Upper lobe of left lung (tissue), 6 donors: ENCODE measurements around the gene ZNF138. TPM values are rescaled to one million over a fixed set of nuclear protein-coding genes. Genes with fewer than 3 reads are reported as not detected.

Experiments
- ATAC-seq, 2 donors: fragments of 200-7000 bp; cut with Tn5 transposase; one replicate each; pipeline ENCODE4 v1.9.1; 2022; ENCODE audit warnings: mild to moderate bottlenecking in 2 of 2, moderate library complexity in 2 of 2; ENCODE audit not compliant: low FRiP score in 2 of 2
- DNase-seq, 2 donors: peaks; one replicate each; pipeline ENCODE4 v3.0.0-alpha.2; 2019 to 2020
- H3K27ac ChIP-seq, 4 donors: fragments of 200-600 bp; sonication (generic); one replicate each; pipeline ENCODE4 v1.5.1; 2016 to 2019
- H3K27me3 ChIP-seq, 4 donors: fragments of 200-600 bp; sonication (generic); one replicate each; pipeline ENCODE4 v1.5.1; 2017 to 2019
- H3K36me3 ChIP-seq, 4 donors: fragments of 200-600 bp; sonication (generic); one replicate each; pipeline ENCODE4 v1.5.1; 2016 to 2019
- H3K4me1 ChIP-seq, 4 donors: fragments of 200-600 bp; sonication (generic); one replicate each; pipeline ENCODE4 v1.5.1; 2018 to 2019
- H3K4me3 ChIP-seq, 4 donors: fragments of 200-600 bp; sonication (generic); one replicate each; pipeline ENCODE4 v1.5.1; 2017 to 2019; ENCODE audit warnings: mild to moderate bottlenecking in 2 of 4, moderate library complexity in 1 of 4
- H3K9me3 ChIP-seq, 4 donors: fragments of 200-600 bp; sonication (generic); one replicate each; pipeline ENCODE4 v1.5.1; 2018 to 2019
- CTCF ChIP-seq, 6 experiments: fragments of 450-650 bp in 4 of 6; fragments of 200-600 bp in 2 of 6; sonication (generic) in 2 of 6; IDR thresholded peaks; one replicate each; pipeline ENCODE4 v1.5.1; 2016 to 2019; ENCODE audit warnings: antibody characterized with exemption in 6 of 6
- EP300 ChIP-seq, 4 donors: sonication (generic); formaldehyde crosslinking; IDR thresholded peaks; one replicate each; pipeline ENCODE4 v1.5.1; 2017; ENCODE audit warnings: antibody characterized with exemption in 4 of 4, control low read depth in 2 of 4
- POLR2A ChIP-seq, 4 donors: fragments of 450-650 bp; IDR thresholded peaks; one replicate each; pipeline ENCODE4 v1.5.1; 2016 to 2017; ENCODE audit warnings: antibody characterized with exemption in 4 of 4, mild to moderate bottlenecking in 2 of 4
- POLR2AphosphoS5 ChIP-seq, 2 donors: sonication (generic); formaldehyde crosslinking; IDR thresholded peaks; one replicate each; pipeline ENCODE4 v1.5.1; 2017; ENCODE audit warnings: antibody characterized with exemption in 2 of 2
- WGBS, 2 donors: methylation state at CpG; one replicate each; pipeline ENCODE4 v1.1.5; 2017 to 2018; 5-methylcytosine and 5-hydroxymethylcytosine counted together
- total RNA-seq, 6 donors: library from RNA; depleted of rRNA in 4 of 6; stranded (reverse); fragments of >200 nt in 4 of 6; gene quantifications; one replicate each; pipeline versions ENCODE4 v1.1.0 to v1.2.1, GENCODE V29; 2016 to 2021
- donor health status: DM: no; HTN: no; CAD: no; lungs with moderate emphysema.
- donor health status: DM: no; HTN: yes; CAD: no; lungs with severe emphysema.

Gene ZNF138
- total RNA-seq, 6 donors from 2014 or later: 3.4 to 23.7 (median 5.0) TPM

GRCh38 chr7:64878684-64879083, 84.5 kb downstream of the ZNF138 start:
- DNase-seq: no peak

GRCh38 chr7:64879086-64879730, 85.0 kb downstream of the ZNF138 start:
- no peaks in the 10 kb centered on the region for H3K36me3 ChIP-seq
- ATAC-seq (no peak), DNase-seq (no peak)
- no peak overlapping the region for H3K27ac ChIP-seq
- WGBS, 2 donors: 70 to 77% methylated on average over 9 of the region's 9 CpGs
- no peak for TF ChIP-seq EP300 (IDR thresholded peaks at IDR 0.05)
- TF ChIP-seq POLR2AphosphoS5 (IDR thresholded peaks at IDR 0.05): no peak
- no peak for TF ChIP-seq POLR2A (IDR thresholded peaks at IDR 0.05)
- TF ChIP-seq CTCF (IDR thresholded peaks at IDR 0.05): no peak
- H3K27me3 ChIP-seq: no peaks in the 10 kb centered on the region
- no peak overlapping the region for H3K4me3 ChIP-seq
- H3K4me1 ChIP-seq: peaks cover 0 to 24% (median 5%) of the 10 kb centered on the region in 4 donors
- no peaks in the 10 kb centered on the region for H3K9me3 ChIP-seq

More at GRCh38 chr7:64878684-64879083, 84.5 kb downstream of the ZNF138 start:
- Histone ChIP-seq H3K4me3 (no peak overlapping the region), H3K27ac (no peak overlapping the region), H3K9me3 (no peaks in the 10 kb centered on the region), H3K27me3 (no peaks in the 10 kb centered on the region), H3K36me3 (no peaks in the 10 kb centered on the region), H3K4me1 (peaks cover 0 to 24% (median 5%) of the 10 kb centered on the region in 4 donors)
- ATAC-seq: no peak
- WGBS, 2 donors: 75 to 89% methylated on average over 5 of the region's 5 CpGs
- TF ChIP-seq POLR2AphosphoS5 (IDR thresholded peaks at IDR 0.05): no peak
- no peak for TF ChIP-seq EP300 (IDR thresholded peaks at IDR 0.05)
- no peak for TF ChIP-seq POLR2A (IDR thresholded peaks at IDR 0.05)

- TF ChIP-seq EP300 (IDR thresholded peaks at IDR 0.05) (no peak), POLR2A (IDR thresholded peaks at IDR 0.05) (no peak), POLR2AphosphoS5 (IDR thresholded peaks at IDR 0.05) (no peak), CTCF (IDR thresholded peaks at IDR 0.05) (no peak)
- Histone ChIP-seq H3K27ac (no peak overlapping the region), H3K4me3 (no peak overlapping the region), H3K4me1 (peaks cover 0 to 24% (median 5%) of the 10 kb centered on the region in 4 donors), H3K9me3 (no peaks in the 10 kb centered on the region), H3K36me3 (no peaks in the 10 kb centered on the region), H3K27me3 (no peaks in the 10 kb centered on the region)
- WGBS, 2 donors: 90 to 98% methylated on average over 15 to 17 of the region's 17 CpGs
- peak in 1 of 2 donors; percentile 20 for DNase-seq
- no peak for ATAC-seq
Measured at GRCh38 chr7:64879800-64880199, 85.6 kb downstream of the ZNF138 start.

GRCh38 chr7:64880322-64881297, 86.4 kb downstream of the ZNF138 start:
- whole genome bisulfite sequencing, 2 donors: 94 to 95% methylated on average over 36 to 38 of the region's 38 CpGs
- no peaks in the 10 kb centered on the region for H3K9me3 ChIP-seq
- no peak for DNase-seq

More at GRCh38 chr7:64880322-64881297, 86.4 kb downstream of the ZNF138 start:
- no peaks in the 10 kb centered on the region for H3K36me3 ChIP-seq
- no peak overlapping the region for H3K4me3 ChIP-seq
- ATAC-seq: no peak
- TF ChIP-seq POLR2A (IDR thresholded peaks at IDR 0.05): no peak
- TF ChIP-seq POLR2AphosphoS5 (IDR thresholded peaks at IDR 0.05): no peak
- TF ChIP-seq CTCF (IDR thresholded peaks at IDR 0.05): no peak
- TF ChIP-seq EP300 (IDR thresholded peaks at IDR 0.05): no peak
- H3K4me1 ChIP-seq: peaks cover 0 to 24% (median 5%) of the 10 kb centered on the region in 4 donors
- H3K27ac ChIP-seq: no peak overlapping the region
- H3K27me3 ChIP-seq: no peaks in the 10 kb centered on the region
